ENCODE data around the gene C2orf15. TPM values are rescaled to one million over a fixed set of nuclear protein-coding genes. Genes with fewer than 3 reads are reported as not detected.
"Not testable (repeated sequence)": the region's sequence is repeated elsewhere in the genome, so short reads cannot be mapped to it uniquely, and the experiment has no call there.

Gene C2orf15
- total RNA-seq, 2 donors from 2014 or later: 0.26 TPM; not detected in 1

GRCh38 chr2:99156891-99157290 is 15.4 kb downstream of the C2orf15 start:
- ATAC-seq (no peak), DNase-seq (no peak)
- intact Hi-C loops (cut with DNase I): no loop called here

- DNase-seq (no peak), ATAC-seq (no peak)
- intact Hi-C loops (cut with DNase I): no loop called here
These were observed 17.1 kb downstream of the C2orf15 start for GRCh38 chr2:99158599-99158998.

- ATAC-seq: no peak
- intact Hi-C loops (cut with DNase I): no loop called here
- DNase-seq: no peak
These were observed 18.1 kb downstream of the C2orf15 start for GRCh38 chr2:99159594-99159993.

- ATAC-seq (no peak), DNase-seq (no peak)
- intact Hi-C loops (cut with DNase I): no loop called here
These were observed 24.7 kb downstream of the C2orf15 start for GRCh38 chr2:99166218-99166617.

- ATAC-seq: no peak
- no peak for DNase-seq
- intact Hi-C loops (cut with DNase I): no loop called here
These were observed 28.0 kb downstream of the C2orf15 start for GRCh38 chr2:99169534-99169933.

- ATAC-seq (no peak), DNase-seq (no peak)
- intact Hi-C loops (cut with DNase I): no loop called here
These were observed 30.1 kb downstream of the C2orf15 start for GRCh38 chr2:99171377-99172140.

- intact Hi-C loops (cut with DNase I): loop anchor here in 1 of 2 donors (5.0 kb wide), 2 partner anchors 156 to 311 kb away; partner anchors contain the start of genes EIF5B, REV1 and TXNDC9
- peak; percentile 99 for ATAC-seq
These were observed 39.5 kb downstream of the C2orf15 start, which contains the start of the genes MITD1 and MRPL30 for GRCh38 chr2:99180755-99181623. Gene MITD1 (minus strand): TSS chr2:99181058. CDS start chr2:99180981, 77 bp downstream. Gene MRPL30 (plus strand): TSS chr2:99181184. CDS start chr2:99186204, 5,020 bp downstream.

GRCh38 chr2:99181624-99182000 is 40.1 kb downstream of the C2orf15 start:
- intact Hi-C loops (cut with DNase I): loop anchor here in 1 of 2 donors (5.0 kb wide), 2 partner anchors 156 to 311 kb away; partner anchors contain the start of genes EIF5B, REV1 and TXNDC9
- ATAC-seq (no peak), DNase-seq (no peak)

More at GRCh38 chr2:99180755-99181623, 39.5 kb downstream of the C2orf15 start, which contains the start of the genes MITD1 and MRPL30:
- DNase-seq: peak; percentile 92

GRCh38 chr2:99183025-99183424 is 41.5 kb downstream of the C2orf15 start:
- intact Hi-C loops (cut with DNase I): loop anchor here in 1 of 2 donors (5.0 kb wide), 2 partner anchors 154 to 309 kb away; partner anchors contain the start of genes EIF5B, REV1 and TXNDC9
- DNase-seq: no peak
- ATAC-seq: no peak

- ATAC-seq (no peak), DNase-seq (no peak)
- intact Hi-C loops (cut with DNase I): loop anchor here in 1 of 2 donors (5.0 kb wide), 2 partner anchors 152 to 307 kb away; partner anchors contain the start of genes EIF5B, REV1 and TXNDC9
These were observed 43.3 kb downstream of the C2orf15 start for GRCh38 chr2:99184811-99185210.

GRCh38 chr2:99187011-99187410 is 45.5 kb downstream of the C2orf15 start:
- no peak for ATAC-seq
- intact Hi-C loops (cut with DNase I): no loop called here
- DNase-seq: no peak

GRCh38 chr2:99188357-99188756 is 46.9 kb downstream of the C2orf15 start:
- DNase-seq (no peak), ATAC-seq (no peak)
- intact Hi-C loops (cut with DNase I): no loop called here

GRCh38 chr2:99190548-99190947 is 49.0 kb downstream of the C2orf15 start:
- ATAC-seq: no peak
- intact Hi-C loops (cut with DNase I): no loop called here
- no peak for DNase-seq

- DNase-seq; ATAC-seq; intact Hi-C loops (cut with DNase I): not testable (repeated sequence)
These were observed 50.9 kb downstream of the C2orf15 start for GRCh38 chr2:99192364-99192763.

GRCh38 chr2:99198103-99198841 is 56.8 kb downstream of the C2orf15 start:
- intact Hi-C loops (cut with DNase I): no loop called here
- DNase-seq: no peak
- ATAC-seq: no peak

- ATAC-seq: no peak
- DNase-seq: no peak
- intact Hi-C loops (cut with DNase I): no loop called here
These were observed 58.7 kb downstream of the C2orf15 start for GRCh38 chr2:99200076-99200800.

Data from left cardiac atrium (tissue), 4 donors.